Left renal cortex interstitium (tissue), 4 donors: ENCODE measurements around the gene SLC2A6. TPM values are rescaled to one million over a fixed set of nuclear protein-coding genes. Genes with fewer than 3 reads are reported as not detected.

Source experiments
- polyA plus RNA-seq, 4 donors: library from polyadenylated mRNA; unstranded; fragments of 120-200 nt; gene quantifications; one replicate each; pipeline ENCODE4 v1.2.1, GENCODE V29; 2013; ENCODE audit not compliant: insufficient read length in 4 of 4

The SLC2A6 gene
- polyA plus RNA-seq, 4 donors, result 0.93 to 1.7 (median 1.7) TPM

Other genes with a start within 250 kb of the SLC2A6 start
- 10 to 100 TPM; 13.2 to 32.8 (median 18.4) TPM for gene ABO, start 203.9 kb downstream of the SLC2A6 start, polyA plus RNA-seq
- gene SURF6, start 142.9 kb downstream of the SLC2A6 start, polyA plus RNA-seq, result 10 to 100 TPM; 27.2 to 38.2 (median 32.2) TPM
- 10 to 100 TPM; 25.7 to 34.8 (median 30.6) TPM for gene MED22, start 131.0 kb downstream of the SLC2A6 start, polyA plus RNA-seq
- gene RPL7A, start 130.9 kb downstream of the SLC2A6 start, polyA plus RNA-seq, result 1,000 to 10,000 TPM; 2,281 to 2,842 (median 2,604) TPM
- 10 to 100 TPM; 34.5 to 46.9 (median 43.5) TPM for gene SURF1, start 122.6 kb downstream of the SLC2A6 start, polyA plus RNA-seq
- 10 to 100 TPM; 21.6 to 28.6 (median 24.5) TPM for gene SURF2, start 122.5 kb downstream of the SLC2A6 start, polyA plus RNA-seq
- gene SURF4, start 103.0 kb downstream of the SLC2A6 start, polyA plus RNA-seq, result 100 to 1,000 TPM; 161 to 180 (median 171) TPM
- gene STKLD1, start 102.7 kb downstream of the SLC2A6 start, polyA plus RNA-seq, result 1 to 10 TPM; 3.1 to 6.4 (median 4.8) TPM
- 10 to 100 TPM; 27.7 to 33.4 (median 32.5) TPM for gene REXO4, start 61.1 kb downstream of the SLC2A6 start, polyA plus RNA-seq
- 10 to 100 TPM in 2 of 4 donors, 1 to 10 TPM in 2; 6.1 to 14.4 (median 11.7) TPM for gene ADAMTS13, start 56.7 kb downstream of the SLC2A6 start, polyA plus RNA-seq
- 10 to 100 TPM; 24.9 to 40.7 (median 33.4) TPM for gene CACFD1, start 19.1 kb downstream of the SLC2A6 start, polyA plus RNA-seq
- not detected for gene MYMK, start 45.9 kb upstream of the SLC2A6 start, polyA plus RNA-seq
- gene ADAMTSL2, start 55.6 kb upstream of the SLC2A6 start, polyA plus RNA-seq, result 1 to 10 TPM; 1.5 to 2.8 (median 2.2) TPM
- under 1 TPM in 2 of 4 donors, not detected in 2; 0.31 to 0.51 TPM for gene FAM163B, start 130.3 kb upstream of the SLC2A6 start, polyA plus RNA-seq
- gene DBH, start 157.3 kb upstream of the SLC2A6 start, polyA plus RNA-seq, result 1 to 10 TPM in 2 of 4 donors, under 1 TPM in 2; 0.51 to 1.6 (median 1.1) TPM